Stomach smooth muscle (tissue), 2 donors: ENCODE data around the gene KRT20.

ENCODE experiments used
- H3K27ac ChIP-seq: one replicate; pipeline ENCODE4 v1.7.0; 2013; ENCODE audit warnings: mild to moderate bottlenecking, low read length, inconsistent platforms
- H3K27me3 ChIP-seq, 2 donors: one replicate each; pipeline ENCODE4 v1.7.0; 2013; ENCODE audit warnings: low read length in 2 of 2; ENCODE audit not compliant: insufficient read depth in 2 of 2, control insufficient read depth in 1 of 2
- H3K36me3 ChIP-seq, 2 donors: one replicate each; pipeline ENCODE4 v1.7.0; 2013; ENCODE audit warnings: low read length in 2 of 2; ENCODE audit not compliant: control insufficient read depth in 2 of 2, insufficient read depth in 2 of 2
- H3K4me1 ChIP-seq: one replicate; pipeline ENCODE4 v1.7.0; 2013; ENCODE audit warnings: low read length; ENCODE audit not compliant: control insufficient read depth, insufficient read depth
- H3K4me3 ChIP-seq, 2 donors: one replicate each; pipeline ENCODE4 v1.7.0; 2013; ENCODE audit warnings: low read length in 2 of 2
- H3K9ac ChIP-seq, 2 donors: one replicate each; pipeline ENCODE4 v1.7.0; 2013; ENCODE audit warnings: low read length in 2 of 2, mild to moderate bottlenecking in 1 of 2
- H3K9me3 ChIP-seq, 2 donors: one replicate each; pipeline ENCODE4 v1.7.0; 2013; ENCODE audit warnings: low read length in 2 of 2; ENCODE audit not compliant: control insufficient read depth in 2 of 2
- donor health status: healthy.
- donor health status: Pancreatic carcinoma.

KRT20 gene

GRCh38 chr17:40914075-40914855 is 29.2 kb upstream of the KRT20 start:
- Histone ChIP-seq H3K4me3 (no peak overlapping the region), H3K9me3 (no peaks in the 10 kb centered on the region), H3K27me3 (no peaks in the 10 kb centered on the region), H3K36me3 (no peaks in the 10 kb centered on the region), H3K4me1 (no peaks in the 10 kb centered on the region), H3K9ac (no peak overlapping the region), H3K27ac (no peak overlapping the region)

DNA sequence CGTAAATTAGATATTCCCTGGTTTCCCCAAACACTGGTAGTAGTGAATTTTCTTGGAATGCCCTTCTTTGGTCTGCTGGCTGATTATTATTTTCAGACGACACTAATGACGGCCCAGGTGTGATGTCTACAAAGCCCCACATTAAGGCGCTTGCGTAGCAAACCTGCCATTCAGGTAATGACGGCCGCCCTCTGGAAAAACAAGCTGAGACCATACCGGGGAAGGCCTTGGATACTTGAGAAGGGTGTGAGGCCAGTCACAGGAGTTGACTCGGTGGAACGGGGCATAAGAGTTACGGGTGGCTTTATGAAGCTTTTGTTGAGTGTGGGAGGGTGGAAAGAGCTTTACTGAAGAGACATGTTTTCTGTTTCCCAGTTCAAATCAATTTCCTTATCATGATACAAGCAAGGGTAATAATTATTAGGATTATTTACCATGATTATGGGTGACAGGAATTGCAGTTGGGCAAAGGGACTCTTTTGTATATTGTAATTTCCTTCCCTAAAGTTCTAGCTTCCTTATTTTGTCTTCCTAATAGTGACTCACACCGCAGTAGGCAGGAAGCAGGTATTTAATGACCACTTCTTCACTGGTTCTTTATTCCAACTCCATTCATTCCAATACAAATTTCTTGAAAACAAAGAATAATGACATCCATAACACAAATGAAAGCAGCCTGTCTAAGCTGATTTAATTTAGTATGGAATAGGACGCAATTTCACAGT is 27.6 kb upstream of the KRT20 start:
- H3K27ac ChIP-seq, result no peak overlapping the region

DNA sequence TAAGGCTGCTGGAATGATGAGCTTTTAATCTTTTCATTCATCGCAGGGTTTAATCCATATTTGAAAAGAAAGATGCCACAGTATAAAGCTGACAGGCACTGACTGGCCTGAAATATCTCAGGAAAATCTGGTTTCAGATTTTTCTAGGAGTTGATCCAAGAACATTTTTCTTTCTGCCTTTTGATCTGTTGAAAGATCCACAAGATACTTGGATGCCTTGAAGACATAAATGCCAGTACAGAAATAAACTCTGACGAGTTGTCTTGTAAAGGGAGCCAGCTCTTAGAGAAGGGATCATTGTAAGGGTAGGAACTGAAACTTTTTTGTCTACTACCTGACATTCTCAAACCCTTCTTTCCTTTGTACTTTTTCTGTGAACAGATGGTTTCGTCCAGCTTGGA is 25.4 kb upstream of the KRT20 start:
- no peaks in the 10 kb centered on the region for H3K9me3 ChIP-seq

More for the DNA sequence above, 27.6 kb upstream of the KRT20 start:
- H3K4me3 ChIP-seq, result no peak overlapping the region
- H3K27me3 ChIP-seq, result no peaks in the 10 kb centered on the region
- no peaks in the 10 kb centered on the region for H3K4me1 ChIP-seq
- no peaks in the 10 kb centered on the region for H3K36me3 ChIP-seq
- no peaks in the 10 kb centered on the region for H3K9me3 ChIP-seq
- no peak overlapping the region for H3K9ac ChIP-seq

GRCh38 chr17:40909755-40910154 is 24.7 kb upstream of the KRT20 start:
- Histone ChIP-seq H3K27ac (no peak overlapping the region), H3K27me3 (peaks cover 0 to 9% of the 10 kb centered on the region in 2 donors), H3K36me3 (no peaks in the 10 kb centered on the region), H3K9me3 (no peaks in the 10 kb centered on the region), H3K4me1 (no peaks in the 10 kb centered on the region), H3K4me3 (no peak overlapping the region), H3K9ac (no peak overlapping the region)

More for the DNA sequence above, 25.4 kb upstream of the KRT20 start:
- no peaks in the 10 kb centered on the region for H3K36me3 ChIP-seq
- no peaks in the 10 kb centered on the region for H3K4me1 ChIP-seq
- peaks cover 0 to 5% of the 10 kb centered on the region in 2 donors for H3K27me3 ChIP-seq
- H3K4me3 ChIP-seq, result no peak overlapping the region
- H3K27ac ChIP-seq, result no peak overlapping the region
- H3K9ac ChIP-seq, result no peak overlapping the region

DNA sequence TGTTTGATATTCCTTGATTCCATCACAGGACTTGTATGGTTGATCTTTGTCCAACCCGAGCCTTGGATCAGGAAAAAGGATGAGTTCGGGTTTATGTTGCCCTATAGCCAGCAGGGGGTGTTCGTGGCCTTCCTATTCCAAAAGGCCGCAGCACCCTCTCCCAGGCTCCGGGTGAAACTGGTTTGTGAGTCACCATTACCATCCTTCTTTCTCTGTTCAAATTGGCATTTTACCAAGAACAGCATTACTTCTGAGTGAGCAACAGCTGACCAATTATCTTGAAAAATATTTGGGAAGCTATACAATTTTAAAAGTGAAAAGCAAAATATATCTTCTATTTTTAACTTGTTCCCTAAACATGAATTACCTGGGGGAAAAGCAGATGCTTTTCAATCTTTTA is 24.3 kb upstream of the KRT20 start:
- Histone ChIP-seq H3K27me3 (peaks cover 0 to 9% of the 10 kb centered on the region in 2 donors), H3K36me3 (no peaks in the 10 kb centered on the region), H3K27ac (no peak overlapping the region), H3K9me3 (no peaks in the 10 kb centered on the region), H3K4me1 (no peaks in the 10 kb centered on the region), H3K4me3 (no peak overlapping the region), H3K9ac (no peak overlapping the region)

GRCh38 chr17:40906613-40907012 is 21.6 kb upstream of the KRT20 start:
- Histone ChIP-seq H3K36me3 (no peaks in the 10 kb centered on the region), H3K9me3 (no peaks in the 10 kb centered on the region), H3K9ac (no peak overlapping the region), H3K4me1 (no peaks in the 10 kb centered on the region), H3K27me3 (peaks cover 0 to 9% of the 10 kb centered on the region in 2 donors), H3K27ac (no peak overlapping the region), H3K4me3 (no peak overlapping the region)

GRCh38 chr17:40905370-40905769 is 20.3 kb upstream of the KRT20 start:
- Histone ChIP-seq H3K27ac (no peak overlapping the region), H3K9me3 (no peaks in the 10 kb centered on the region), H3K4me1 (no peaks in the 10 kb centered on the region), H3K27me3 (peaks cover 0 to 9% of the 10 kb centered on the region in 2 donors), H3K9ac (no peak overlapping the region), H3K4me3 (no peak overlapping the region), H3K36me3 (no peaks in the 10 kb centered on the region)

DNA sequence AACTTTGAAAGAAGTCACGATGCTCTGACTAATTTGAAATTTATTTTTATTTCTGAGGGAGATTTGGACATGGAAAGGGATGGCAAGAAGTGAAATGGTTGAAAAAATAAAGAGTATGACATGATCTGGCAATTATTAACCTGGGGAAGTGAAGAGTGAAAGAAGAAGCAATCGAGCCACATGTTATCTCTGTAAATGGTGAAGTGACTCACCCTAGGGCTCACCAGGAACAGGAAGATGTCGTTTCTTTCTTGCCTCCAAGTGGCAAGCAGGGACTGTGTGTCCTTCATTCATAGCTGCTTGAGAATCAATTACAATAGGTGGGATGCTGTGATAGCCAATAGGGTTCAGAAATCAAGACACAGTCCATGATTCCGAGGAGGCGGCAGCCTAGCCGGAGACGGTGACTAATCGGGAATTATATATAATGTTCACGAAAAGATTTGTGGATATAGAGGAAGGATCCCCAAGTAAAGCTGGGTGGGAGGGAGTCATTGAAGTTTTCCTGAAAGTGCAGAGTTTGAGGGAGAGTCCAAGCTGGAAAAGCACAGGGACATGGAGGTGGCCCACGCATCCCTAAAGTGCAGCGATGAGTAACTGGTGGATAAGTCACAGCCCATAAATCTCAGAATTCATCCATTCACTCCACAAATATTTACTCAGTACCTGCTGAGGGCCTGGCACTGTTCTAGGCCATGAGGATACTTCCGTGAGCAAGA is 18.2 kb upstream of the KRT20 start:
- H3K27ac ChIP-seq, result no peak overlapping the region
- H3K9ac ChIP-seq, result no peak overlapping the region
- no peaks in the 10 kb centered on the region for H3K36me3 ChIP-seq
- H3K4me1 ChIP-seq, result no peaks in the 10 kb centered on the region
- H3K27me3 ChIP-seq, result peaks cover 0 to 13% of the 10 kb centered on the region in 2 donors
- H3K9me3 ChIP-seq, result no peaks in the 10 kb centered on the region
- H3K4me3 ChIP-seq, result no peak overlapping the region

GRCh38 chr17:40902498-40902897 is 17.5 kb upstream of the KRT20 start:
- Histone ChIP-seq H3K9me3 (no peaks in the 10 kb centered on the region), H3K27me3 (peaks cover 0 to 13% of the 10 kb centered on the region in 2 donors), H3K27ac (no peak overlapping the region), H3K36me3 (no peaks in the 10 kb centered on the region), H3K9ac (no peak overlapping the region), H3K4me1 (no peaks in the 10 kb centered on the region), H3K4me3 (no peak overlapping the region)

DNA sequence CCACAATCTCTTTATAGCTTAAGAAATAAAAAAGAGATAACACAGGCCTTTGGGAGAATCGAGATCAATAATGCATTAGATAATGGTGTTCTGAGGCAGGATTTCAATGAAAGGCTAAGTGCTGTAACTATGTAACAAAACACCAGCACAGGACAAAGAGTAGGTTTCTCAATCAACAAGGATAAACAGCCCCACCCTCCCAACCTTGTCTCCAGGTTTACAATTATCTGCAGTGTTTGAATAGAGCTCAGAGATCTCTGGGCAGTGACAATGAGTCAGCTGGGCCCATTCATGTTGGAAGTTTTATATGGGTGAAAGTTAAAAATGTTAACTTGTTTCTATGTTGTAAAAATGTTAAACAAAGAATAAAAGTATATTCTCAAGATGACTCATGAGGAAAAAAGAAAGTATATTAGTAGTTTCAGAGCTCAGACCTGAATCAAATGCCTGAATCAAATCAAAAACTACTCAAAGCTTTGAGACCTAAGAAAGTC is 17.0 kb upstream of the KRT20 start:
- no peak overlapping the region for H3K4me3 ChIP-seq
- H3K9me3 ChIP-seq, result no peaks in the 10 kb centered on the region
- no peak overlapping the region for H3K27ac ChIP-seq
- H3K27me3 ChIP-seq, result peaks cover 0 to 13% of the 10 kb centered on the region in 2 donors
- H3K36me3 ChIP-seq, result no peaks in the 10 kb centered on the region
- no peaks in the 10 kb centered on the region for H3K4me1 ChIP-seq
- no peak overlapping the region for H3K9ac ChIP-seq
